Tibial nerve (tissue), 3 donors: ENCODE measurements around the gene FGF5.

Source experiments
- POLR2A ChIP-seq, 2 donors: fragments of 450-650 bp; IDR thresholded peaks; one replicate each; pipeline ENCODE4 v1.6.1; 2017; ENCODE audit warnings: antibody characterized with exemption in 2 of 2, mild to moderate bottlenecking in 2 of 2, moderate library complexity in 2 of 2
- TF ChIP-seq, protein P1 (sequence below), 5 experiments: fragments of 200-600 bp in 3 of 5; fragments of 450-650 bp in 2 of 5; sonication (generic) in 3 of 5; IDR thresholded peaks; one replicate each; pipeline ENCODE4 v1.5.1; 2016 to 2019; ENCODE audit warnings: antibody characterized with exemption in 5 of 5, mild to moderate bottlenecking in 3 of 5, moderate library complexity in 2 of 5

DNA sequence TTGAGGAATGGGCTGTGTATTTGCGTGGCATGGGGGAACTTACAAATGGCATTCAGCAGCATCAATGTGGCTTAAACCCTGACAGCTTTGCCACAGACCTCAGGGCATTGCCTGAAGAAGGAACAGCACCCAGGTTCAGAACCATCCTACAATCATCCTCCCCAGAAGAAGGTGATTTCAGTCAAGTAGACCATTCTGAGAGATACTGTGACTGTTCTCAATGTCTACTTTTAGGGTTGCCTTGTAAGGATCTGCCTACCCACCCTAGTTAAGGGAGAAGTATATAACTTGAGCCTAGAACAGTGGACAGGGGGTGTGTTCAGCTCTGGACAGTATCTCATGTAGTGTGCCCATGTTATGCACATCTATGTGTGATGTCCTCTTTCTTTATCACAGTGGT is 1.6 kb upstream of the FGF5 start:
- no peak for TF ChIP-seq POLR2A (IDR thresholded peaks at IDR 0.05)
- TF ChIP-seq, protein P1, sequence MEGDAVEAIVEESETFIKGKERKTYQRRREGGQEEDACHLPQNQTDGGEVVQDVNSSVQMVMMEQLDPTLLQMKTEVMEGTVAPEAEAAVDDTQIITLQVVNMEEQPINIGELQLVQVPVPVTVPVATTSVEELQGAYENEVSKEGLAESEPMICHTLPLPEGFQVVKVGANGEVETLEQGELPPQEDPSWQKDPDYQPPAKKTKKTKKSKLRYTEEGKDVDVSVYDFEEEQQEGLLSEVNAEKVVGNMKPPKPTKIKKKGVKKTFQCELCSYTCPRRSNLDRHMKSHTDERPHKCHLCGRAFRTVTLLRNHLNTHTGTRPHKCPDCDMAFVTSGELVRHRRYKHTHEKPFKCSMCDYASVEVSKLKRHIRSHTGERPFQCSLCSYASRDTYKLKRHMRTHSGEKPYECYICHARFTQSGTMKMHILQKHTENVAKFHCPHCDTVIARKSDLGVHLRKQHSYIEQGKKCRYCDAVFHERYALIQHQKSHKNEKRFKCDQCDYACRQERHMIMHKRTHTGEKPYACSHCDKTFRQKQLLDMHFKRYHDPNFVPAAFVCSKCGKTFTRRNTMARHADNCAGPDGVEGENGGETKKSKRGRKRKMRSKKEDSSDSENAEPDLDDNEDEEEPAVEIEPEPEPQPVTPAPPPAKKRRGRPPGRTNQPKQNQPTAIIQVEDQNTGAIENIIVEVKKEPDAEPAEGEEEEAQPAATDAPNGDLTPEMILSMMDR (IDR thresholded peaks at IDR 0.05), result no peak
